HG03095 (cell line): ENCODE results near the gene THADA.

Experiments
- ATAC-seq: cut with Tn5 transposase; IDR thresholded peaks from one replicate; pipeline ENCODE4 v1.9.1; 2021; ENCODE audit warnings: moderate library complexity; ENCODE audit not compliant: unreplicated experiment

The THADA gene

DNA sequence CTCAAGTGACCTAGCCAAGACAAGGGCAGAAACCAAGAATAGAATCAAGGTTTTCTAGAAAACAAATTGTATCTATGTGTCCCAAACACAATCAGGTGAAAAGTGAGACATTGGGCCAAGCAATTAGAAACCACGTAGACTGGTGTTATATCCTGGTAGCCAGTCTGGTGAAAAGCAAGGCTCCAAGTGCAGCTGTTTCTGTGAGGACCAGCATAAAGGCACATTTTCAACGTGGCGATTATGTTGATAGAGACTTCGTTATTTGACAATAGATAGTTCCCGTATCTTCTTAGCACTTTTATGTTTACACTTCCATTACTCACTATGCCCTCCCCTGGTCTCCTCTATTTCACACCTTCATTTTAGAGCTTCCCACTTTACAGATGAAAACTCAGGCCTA, 266.2 kb downstream of the THADA start:
- no peak for ATAC-seq

GRCh38 chr2:43328832-43329231, 267.0 kb downstream of the THADA start:
- ATAC-seq = no peak

GRCh38 chr2:43328133-43328532, 267.7 kb downstream of the THADA start:
- ATAC-seq = no peak

- no peak for ATAC-seq
These were observed 268.7 kb downstream of the THADA start for GRCh38 chr2:43327119-43327518.

GRCh38 chr2:43326101-43326825, 269.6 kb downstream of the THADA start:
- ATAC-seq = no peak

DNA sequence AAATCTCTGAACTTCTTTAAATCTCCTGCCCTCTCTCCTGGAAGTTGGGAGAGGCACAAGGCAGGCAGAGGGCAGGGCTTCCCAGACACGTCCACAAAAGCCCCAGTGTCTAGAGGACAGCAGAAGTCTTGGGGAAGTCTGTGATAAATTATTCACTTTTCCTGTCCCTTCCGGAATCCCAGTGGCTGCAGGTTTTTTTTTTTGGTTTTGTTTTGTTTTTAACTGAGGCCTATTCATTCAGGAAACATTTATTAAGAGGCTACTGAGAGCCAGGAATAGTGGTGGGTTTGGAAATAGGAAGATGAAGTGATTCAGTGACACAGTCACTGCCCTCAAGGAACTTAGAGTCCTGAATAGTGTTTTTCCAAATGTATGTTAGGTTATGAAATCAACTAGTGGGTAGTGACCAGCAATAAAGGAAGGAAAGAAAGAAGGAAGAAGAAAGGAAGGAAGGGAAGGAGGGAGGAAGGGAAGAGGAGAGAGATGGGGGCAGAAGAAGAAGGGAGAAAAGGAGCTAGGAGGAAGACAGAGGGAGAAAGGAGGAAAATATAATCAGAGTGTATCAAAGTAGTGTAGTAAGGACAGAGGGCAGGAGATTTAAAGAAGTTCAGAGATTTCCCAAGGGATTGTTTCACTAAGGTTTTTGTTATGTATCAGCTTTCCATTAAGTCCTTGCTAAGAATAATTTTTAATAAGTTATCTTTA, 270.6 kb downstream of the THADA start:
- no peak for ATAC-seq

GRCh38 chr2:43324259-43325106, 271.4 kb downstream of the THADA start:
- no peak for ATAC-seq

DNA sequence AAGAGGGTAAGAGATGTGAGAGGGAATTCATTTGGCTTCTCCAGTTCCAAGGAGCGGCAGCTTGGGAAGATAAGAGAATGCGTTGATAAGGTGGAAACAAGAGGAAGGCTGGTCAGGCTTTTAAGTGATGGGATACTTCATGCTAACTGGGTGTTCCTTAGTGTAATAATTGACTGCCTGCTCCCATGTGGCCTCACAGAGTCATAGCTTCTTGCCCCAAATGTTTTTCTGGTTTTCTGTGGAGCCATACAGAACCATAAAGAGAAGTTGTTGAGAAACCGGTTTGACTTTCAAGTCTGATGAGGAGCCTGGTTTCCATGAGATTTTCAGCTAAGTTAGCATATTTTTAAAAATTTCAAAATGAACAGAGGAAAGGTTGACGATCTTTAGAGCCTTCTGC, 272.0 kb downstream of the THADA start:
- ATAC-seq = no peak

DNA sequence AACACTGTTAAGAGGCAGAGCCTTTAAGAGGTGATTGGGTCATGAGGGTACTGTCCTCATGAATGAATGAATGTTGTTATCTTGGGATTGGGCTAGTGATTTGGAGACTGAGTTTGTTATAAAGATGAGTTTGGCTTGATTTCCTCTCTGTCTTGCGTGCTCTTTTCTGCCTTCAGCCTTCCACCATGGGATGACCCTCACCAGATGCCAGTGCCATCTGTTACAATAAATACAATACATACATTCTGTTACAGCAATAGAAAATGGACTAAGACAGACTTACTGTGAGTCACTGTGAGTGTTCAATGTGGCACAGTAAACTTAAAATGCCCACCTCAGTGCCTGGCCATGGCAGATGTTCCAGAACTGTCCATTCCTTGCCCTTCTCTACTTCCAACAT, 274.4 kb downstream of the THADA start:
- no peak for ATAC-seq

GRCh38 chr2:43319541-43319940, 276.3 kb downstream of the THADA start:
- no peak for ATAC-seq

DNA sequence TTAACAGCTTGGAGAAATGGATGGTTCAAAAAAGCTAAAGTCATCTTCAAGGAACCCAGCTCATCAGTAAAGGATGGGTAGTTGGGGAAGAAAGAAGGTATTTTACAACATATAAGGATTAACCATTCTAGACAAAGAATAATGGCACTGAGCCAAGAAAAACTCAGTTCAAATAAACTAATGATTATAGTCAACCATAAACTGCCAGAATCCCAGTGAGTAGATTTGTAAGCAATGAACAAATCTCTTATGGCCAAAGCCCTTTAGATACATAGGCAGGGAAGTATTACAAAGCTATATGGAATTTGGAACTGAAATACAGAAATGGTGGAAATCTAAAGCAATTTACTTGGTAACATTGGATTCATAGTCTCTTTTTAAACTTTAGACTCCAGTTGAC, 277.0 kb downstream of the THADA start:
- no peak for ATAC-seq

- no peak for ATAC-seq
These were observed 278.2 kb downstream of the THADA start for GRCh38 chr2:43317680-43318079.

GRCh38 chr2:43317194-43317593, 278.6 kb downstream of the THADA start:
- ATAC-seq = no peak

GRCh38 chr2:43315482-43315881, 280.4 kb downstream of the THADA start:
- ATAC-seq = no peak

DNA sequence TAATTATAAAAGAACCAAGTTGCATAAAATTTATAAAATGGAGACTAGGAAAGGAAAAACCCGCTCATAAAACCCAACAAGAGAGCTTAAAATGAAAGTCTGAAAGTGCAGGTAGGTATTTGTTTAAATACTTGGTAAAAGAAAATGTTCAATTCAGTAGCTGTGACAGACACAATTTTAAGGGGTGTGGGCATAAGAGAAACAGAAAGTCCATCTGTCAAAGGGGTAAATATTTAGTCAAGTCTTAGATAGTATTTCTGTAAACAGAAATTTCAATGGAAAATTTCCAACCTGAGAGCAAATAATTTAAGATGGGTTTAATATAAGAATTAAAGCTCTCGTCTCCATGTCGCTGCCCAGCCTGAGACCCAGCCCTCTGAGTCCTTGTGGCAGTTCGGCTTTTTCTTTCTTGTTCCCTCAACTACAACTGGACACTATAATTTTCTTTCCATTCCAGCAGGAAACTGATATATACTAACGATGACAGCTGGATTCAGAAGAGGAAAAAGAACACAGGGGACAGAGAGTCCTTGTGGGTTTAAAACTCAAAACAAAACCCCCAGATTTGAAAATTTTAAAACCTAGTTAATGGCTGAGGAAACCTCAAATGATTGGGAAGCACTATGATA, 281.4 kb downstream of the THADA start:
- ATAC-seq = no peak

DNA sequence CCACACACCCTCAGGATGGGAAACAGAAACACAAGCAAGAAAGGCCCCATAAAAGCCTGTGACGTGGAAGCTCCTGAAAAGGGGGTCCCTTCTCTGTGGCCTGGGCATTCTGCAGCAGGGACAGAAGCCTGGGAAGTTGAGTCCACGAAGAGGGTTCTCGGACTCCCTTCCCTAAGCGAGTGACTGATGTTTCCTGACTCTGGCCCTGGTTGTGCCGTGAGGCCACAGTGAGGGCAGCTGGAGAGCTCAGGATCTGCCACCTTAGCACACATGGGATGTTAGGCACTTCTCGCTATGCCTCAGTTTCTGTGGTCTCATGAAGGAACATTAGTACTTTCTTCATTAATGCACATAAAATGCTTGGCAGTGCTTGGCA, 282.2 kb downstream of the THADA start:
- ATAC-seq = no peak

DNA sequence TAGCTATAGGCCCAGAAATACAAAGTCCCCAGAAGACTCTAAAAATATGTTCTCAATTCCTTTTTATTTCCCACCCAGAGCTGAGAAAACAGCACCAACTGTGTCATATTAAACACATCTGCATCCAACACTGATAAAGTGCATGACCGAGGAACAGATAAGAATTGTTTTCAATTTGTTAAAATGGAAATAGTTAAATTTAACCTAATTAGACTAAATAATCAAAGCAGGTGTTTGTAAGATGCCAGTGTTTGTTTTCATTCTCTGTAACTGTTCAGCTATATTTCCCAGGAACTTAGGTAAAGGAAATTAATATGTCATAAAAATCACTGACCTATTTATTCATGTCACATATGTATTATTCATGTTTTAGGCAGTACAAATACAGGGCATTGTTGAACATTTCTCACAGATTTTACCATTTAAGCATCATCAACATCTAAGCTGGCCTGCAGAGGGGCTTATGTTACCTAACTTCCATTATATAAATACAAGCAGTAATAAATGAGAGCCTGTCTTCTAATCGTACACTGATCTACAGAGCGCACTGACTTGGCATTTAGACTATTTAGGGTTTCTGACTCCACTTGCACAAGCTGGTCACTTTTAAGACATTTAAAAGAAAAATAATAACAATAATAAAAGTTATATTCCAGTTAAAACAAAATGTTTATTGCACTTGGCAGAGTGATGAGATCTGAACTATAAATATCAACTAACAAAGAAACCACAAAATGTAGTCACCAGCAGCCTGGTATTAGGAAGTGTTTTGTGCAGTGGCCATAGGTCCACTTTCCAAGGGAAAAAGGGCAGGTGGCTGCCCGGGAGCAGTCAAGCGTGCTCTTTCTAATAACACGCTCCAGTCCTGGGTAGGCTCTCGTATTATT, 282.8 kb downstream of the THADA start:
- no peak for ATAC-seq

DNA sequence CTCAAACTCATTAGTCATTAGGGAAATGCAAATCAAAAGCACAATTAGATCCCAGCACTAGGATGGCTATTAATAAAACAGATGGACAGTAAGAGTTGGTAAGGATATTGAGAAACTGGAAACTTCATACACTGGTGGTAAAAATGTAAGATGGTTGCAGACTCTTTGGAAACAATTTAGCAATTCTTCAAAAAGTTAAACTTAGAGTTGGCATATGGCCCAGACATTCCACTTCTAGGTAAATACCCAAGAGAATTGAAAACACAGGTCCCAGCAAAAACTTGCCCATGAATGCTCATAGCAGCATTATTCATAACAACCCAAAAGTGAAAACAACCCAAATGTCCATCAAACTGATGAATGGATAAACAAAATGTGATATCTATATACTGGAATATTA, 284.6 kb downstream of the THADA start:
- no peak for ATAC-seq

DNA sequence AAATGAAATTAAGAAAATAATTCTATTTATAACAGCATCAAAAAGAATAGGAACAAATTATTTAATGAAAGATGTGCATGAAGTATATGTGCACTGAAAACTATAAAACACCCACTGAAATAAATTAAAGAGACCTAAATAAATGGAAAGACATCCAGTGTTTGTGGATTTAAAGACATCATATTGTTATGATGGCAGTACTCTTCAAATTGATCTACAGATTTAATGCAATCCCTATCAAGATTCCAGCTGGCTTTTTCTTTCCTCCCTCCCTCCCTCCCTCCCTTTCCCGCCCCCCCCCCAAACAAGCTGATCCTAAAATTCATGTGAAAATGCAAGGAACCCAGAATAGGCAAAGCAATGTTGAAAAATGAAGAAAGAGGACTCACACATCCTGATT, 285.9 kb downstream of the THADA start:
- no peak for ATAC-seq

DNA sequence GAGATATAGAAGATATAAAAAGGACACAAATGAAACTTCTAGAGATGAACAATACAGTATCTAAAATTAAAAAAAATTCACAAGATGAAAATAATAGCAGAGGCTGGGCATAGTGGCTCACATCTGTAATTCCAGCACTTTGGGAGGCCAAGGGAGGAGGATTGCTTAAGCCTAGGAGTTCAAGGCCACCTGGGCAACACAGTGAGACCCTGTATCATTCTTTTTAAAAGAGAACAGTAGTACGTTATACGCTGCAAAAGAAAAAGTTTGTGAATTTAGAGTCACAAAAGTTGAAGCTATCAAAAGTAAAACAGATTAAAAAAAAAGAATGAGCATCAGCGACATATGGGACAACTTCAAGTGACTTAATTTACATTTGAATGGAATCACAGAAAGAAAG, 287.9 kb downstream of the THADA start:
- no peak for ATAC-seq
